HG03378 (cell line): Measurements from ENCODE around the gene FRG2.
"Not testable (repeated sequence)": the region's sequence is repeated elsewhere in the genome, so short reads cannot be mapped to it uniquely, and the experiment has no call there.

Experiments used
- ATAC-seq: cut with Tn5 transposase; IDR thresholded peaks from one replicate; pipeline ENCODE4 v1.9.1; 2021; ENCODE audit warnings: mild to moderate bottlenecking, moderate library complexity; ENCODE audit not compliant: unreplicated experiment

The FRG2 gene

DNA sequence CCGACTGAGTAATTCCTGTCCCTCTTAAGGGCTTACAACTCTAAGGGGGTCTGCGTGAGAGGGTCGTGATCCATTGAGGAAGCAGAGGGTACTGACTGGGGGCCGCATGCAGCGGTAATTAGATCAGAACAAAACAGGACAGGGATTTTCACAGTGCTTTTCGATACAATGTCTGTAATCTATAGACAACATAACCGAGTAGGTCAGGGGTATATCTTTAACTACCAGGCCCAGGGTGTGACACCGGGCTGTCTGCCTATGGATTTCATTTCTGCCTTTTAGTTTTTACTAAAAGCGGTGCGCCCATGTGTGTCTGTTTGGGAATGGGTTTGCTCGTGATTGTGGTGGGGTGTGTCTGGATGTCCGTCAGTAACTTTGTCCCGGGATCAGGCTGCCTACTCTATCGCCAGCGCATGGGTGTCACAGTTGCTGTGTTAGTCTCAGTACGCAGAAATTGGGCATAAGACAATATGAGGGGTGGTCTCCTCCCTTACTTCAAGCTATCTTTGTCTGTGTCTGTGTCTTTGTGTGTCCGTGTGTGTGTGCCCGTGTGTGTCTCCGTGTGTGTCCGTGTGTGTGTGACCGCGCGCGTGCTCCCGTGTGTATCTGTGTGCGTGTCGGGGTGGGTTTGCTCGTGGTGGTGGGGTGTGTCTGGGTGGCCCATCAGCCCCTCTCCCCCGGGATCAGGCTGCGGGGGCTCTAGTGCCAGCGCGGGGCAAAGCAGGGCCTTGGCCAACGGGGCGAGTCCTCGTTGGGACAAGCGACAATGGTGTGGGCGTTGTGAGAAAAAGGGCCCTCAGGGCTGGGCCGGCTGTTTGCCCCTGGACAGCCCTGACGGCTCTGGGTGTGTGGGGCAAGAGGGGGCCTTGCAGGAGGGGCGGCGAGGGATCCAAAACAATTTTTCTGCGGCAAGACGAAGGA is 10.4 kb downstream of the FRG2 start:
- ATAC-seq: no peak

DNA sequence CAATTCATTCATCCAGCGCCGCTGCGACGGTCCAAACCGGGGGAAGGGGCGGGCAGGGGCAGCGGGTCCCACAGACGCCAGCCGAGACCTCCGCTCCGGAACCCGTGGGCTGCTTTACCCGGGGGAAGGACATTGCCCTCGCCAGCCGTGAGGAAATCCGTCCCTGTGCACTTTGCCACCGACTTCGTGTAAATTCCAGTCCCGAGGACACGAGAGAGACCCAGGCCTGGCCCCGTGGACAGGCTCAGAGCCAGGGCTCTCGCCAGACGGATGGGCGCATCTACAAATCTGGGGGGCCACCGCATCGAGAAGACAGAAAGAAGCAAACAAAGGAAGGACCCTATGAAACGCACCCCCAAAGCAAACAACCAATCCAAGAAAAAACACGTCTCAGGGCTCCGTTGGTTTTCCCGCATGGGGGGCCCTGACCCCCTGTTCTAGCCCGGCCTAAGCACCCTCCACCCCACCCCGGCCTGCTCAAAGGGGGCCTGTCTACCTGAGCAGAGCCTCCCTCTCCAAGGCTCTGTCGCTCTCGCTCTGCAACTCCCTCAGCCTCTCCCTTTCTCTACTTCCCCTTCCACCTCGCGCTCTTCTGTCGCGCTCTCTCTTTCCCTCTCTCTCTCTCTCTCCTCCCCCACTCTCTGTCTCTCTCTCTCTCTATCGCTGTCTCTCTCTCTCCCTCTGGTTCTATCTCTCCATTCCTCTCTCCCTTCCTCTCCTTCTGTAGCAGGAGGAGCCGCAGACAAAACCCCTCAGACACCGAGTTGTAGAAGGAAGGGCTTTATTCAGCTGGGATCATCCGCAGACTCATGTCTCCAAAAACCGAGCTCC is 11.3 kb downstream of the FRG2 start:
- no peak for ATAC-seq

DNA sequence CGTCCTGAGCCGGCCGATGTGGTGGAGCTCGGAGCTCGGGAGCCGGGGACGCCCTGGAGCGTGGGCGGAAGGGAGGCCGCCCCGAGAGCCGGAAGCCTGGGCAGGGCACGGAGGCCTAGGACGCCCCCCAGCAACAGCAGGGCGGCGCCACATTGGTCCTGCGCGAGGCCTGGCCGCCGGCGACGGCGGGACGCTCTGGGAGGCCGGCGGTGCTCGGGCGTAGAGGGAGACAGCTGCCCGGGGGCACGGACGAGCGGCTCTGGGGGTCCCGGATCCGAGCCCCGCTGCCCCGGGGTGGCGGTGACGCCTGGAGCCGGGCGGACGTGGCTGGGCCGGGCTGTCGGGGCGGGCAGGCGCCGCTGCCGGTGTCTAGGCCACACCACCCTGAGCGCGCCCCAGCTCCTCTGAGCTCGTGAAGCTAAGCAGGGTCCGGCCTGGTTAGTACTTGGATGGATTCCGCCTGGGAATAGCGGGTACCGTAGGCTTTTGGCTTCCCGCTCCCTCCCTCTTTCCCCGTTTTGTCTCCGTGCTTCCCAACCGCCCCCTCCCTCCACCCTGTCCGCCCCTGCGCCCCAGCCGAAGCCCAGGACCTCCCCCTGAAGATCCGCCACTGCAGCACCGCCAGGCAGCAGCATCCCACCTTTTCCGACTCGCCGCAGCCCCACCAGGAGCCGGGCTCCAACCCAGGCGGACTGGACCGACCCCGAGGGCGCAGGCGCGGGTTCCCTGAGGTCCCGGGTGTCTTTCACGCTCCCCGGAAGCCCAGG is 12.1 kb downstream of the FRG2 start:
- no peak for ATAC-seq

DNA sequence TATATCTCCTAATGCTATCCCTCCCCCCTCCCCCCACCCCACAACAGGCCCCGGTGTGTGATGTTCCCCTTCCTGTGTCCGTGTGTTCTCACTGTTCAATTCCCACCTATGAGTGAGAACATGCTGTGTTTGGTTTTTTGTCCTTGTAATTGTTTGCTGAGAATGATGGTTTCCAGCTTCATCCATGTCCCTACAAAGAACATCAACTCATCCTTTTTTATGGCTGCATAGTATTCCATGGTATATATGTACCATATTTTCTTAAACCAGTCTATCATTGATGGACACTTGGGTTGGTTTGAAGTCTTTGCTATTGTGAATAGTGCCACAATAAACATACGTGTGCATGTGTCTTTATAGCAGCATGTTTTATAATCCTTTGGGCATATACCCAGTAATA is 37.1 kb downstream of the FRG2 start:
- not testable (repeated sequence) for ATAC-seq

DNA sequence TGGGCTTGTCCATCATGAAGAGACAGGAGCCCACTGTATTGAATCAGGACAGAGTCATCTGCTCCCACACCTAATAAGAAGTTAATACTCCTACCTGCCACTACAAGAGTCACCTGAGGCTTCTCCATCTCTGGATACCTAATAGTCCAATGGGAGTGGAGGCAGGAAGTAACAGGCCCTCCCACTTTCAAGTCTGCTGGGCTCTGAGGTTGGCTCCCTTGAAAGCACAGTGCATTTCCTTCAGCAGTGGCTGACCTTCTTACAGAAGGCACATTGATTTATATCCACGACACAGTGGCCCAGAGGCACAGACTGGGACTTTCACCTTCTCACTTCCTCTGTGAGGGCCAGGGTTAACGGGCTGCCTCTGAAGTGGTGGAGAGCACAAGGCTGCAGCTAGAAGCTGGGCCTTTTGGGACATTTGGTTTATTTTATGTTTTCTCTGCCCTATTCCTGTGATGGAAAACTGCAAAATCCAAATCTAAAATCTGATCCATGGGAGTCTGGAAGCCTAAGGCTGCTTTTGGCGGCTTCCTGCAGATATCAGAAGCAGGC is 38.1 kb downstream of the FRG2 start:
- no peak for ATAC-seq

DNA sequence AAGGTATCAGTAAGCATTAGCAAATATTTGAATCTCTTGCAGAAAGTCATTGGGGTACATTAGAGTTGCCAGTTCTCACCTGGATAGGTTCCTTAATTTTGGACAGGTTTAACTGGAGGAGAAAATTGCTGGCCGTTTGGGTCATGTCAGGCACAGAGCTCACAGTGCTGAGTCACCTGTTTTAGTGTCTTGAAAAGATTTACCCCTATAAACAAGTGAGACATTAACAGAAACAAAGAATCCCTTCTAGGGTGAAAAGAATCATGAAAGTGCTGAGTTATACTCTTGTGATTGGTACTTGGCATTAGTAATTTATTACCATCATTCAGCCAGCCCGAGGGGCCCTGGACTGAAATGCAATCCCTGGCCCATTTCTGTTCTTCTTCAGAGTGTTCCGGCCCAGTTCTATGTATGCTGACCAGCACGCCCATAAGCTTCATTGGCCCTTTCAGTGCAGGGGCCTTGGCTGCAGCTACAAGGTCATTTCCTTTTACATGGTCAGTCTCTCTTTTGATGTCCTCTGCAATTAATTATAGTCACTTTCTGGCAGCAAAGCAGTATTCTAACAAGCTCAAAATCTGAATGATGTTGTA is 41.3 kb downstream of the FRG2 start:
- not testable (repeated sequence) for ATAC-seq

DNA sequence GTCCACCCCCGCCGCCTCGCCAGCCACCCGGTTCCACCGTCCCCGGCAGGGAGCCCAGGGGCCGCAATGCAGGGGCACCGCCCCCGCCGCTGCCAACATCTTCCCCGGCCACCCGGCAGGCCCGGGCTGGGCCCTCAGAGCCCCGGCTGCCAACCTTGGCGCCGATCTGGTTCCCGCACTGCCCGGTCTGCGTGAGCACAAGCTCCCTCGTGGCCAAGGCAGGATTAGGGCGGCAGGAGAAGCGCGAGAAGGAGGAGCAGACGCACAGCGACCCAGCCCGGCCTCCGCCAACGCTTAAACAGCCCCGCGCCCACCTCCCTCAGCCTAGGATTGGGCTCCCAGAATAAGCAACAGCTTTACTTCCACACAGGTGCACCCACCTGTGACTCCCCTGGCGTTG is 42.4 kb downstream of the FRG2 start:
- not testable (repeated sequence) for ATAC-seq

DNA sequence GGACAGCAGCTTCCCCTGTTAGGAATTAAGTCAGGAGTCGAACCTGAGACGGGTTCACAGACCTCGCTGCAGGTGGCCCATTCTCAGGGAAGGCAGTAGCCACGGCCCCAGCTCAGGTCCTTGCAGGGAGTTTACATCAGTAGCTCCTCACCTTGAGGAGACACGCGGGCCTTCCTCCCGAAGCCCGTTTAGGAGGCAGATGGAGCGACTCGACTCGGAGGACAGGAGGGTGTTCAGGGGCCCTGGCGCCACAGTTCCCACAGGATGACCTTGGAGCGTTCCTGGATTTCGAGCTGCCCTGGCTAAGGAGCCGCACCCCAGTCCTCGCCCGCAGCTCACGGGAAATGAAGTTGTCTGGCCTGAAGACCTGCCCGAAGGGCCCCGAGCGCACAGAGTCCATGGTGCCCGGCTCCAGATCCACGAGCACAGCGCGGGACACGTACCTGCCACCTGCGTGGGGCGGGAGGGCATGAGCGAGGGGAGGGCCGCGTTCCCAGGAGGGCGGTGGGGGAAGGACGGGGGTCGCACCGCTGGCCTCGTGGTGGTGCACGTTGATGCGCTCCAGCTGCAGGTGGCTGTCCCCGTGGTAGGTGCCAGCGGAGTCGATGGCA is 43.0 kb downstream of the FRG2 start:
- ATAC-seq: not testable (repeated sequence)

DNA sequence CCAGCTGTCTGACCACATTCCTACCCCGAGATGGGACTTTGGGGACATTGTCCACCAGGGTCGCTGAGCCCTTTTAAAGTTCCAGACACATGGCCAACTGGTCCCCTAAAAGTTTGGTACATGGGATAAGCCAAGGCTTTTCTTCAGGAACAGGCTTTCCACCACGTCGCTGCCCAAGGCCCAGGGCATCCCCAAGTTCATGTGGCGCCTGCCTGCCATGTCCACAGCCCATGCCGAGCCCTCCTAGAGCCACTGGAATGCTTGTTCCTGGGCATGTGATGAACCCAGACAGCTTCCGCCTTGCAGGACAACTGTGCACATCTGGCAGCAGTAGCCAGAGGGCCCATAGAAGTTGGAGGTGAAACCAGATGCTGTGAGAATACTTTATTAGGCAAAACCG is 45.1 kb downstream of the FRG2 start:
- ATAC-seq: no peak

DNA sequence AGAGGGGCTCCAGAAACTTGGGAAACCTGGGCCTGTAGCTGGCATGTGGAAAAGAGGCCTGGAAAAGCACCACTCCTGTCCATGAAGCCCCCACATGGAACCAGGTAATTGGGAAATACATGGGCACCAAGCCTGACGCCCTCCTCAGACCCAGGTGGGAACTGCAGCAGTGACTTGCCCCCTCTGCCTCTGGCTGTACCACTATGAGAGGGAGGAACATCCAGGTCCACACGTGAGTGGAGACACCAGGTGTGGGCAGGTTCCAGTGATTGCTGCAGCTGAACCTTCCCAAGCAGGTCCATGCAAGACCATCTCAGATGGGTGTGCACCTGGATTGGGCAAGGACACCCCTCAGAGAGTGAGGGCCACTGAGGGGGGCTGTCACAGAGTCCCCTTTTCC is 46.8 kb downstream of the FRG2 start:
- ATAC-seq: not testable (repeated sequence)

DNA sequence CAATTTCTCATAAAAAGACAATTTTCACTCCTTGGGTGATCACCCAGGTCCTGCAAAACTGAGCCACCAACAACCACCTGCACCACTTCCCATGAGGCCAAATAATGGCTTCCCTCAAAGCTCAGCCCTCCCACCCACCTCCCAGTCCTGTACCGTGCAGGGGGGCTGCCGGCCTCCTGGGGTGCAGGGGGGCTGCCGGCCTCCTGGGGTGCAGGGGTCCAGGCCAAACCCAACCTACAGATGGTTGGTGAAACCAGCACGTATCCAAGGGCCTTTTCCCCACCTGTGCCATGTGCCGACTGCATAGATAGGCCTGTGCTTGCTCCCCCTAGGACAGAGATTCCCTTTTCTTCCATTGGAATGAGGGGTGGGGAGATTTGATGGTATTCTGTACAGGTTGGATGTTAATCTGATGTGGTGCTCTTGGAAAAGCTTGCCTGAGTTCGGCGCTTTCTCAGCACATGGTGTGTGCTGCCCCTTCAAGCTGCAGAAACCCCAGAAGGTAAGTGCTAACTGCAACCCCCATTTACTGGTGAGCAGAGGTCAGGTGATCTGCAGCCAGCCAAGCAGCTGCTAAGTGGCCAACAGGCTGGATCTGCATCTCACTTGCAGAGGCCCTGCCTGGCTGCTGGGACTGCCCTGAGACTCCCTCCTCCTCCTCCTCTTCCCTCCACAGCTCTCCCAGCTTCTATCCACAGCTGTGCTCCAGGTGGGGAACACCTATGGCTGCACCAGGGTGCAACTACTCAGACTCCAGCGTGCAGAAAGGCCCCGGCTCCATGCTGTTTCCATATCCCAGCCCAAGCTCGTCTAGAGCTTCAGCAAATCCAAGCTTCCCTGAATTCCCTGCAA is 47.6 kb downstream of the FRG2 start:
- ATAC-seq: no peak
